PC-3 (cell line): ENCODE data around the gene SH2D2A. TPM values are rescaled to one million over a fixed set of nuclear protein-coding genes. Genes with fewer than 3 reads are reported as not detected.

Source experiments
- ATAC-seq: fragments of 200-7000 bp; cut with Tn5 transposase; 2 replicates; pipeline ENCODE4 v1.9.1; 2020; ENCODE audit warnings: mild to moderate bottlenecking, moderate library complexity
- Bru-seq: library from RNA; stranded (reverse); fragments of 400-500 nt; gene quantifications from one replicate; lab custom pipeline; 2021; lab: Mats Ljungman, UMichigan
- BruChase-seq, 2 experiments: library from RNA; stranded (reverse); fragments of 400-500 nt; gene quantifications; one replicate each; lab custom pipeline; 2021; lab: Mats Ljungman, UMichigan
- BruUV-seq: library from RNA; stranded (reverse); fragments of 400-500 nt; replicated peaks from 2 replicates; lab custom pipeline; 2021; lab: Mats Ljungman, UMichigan
- CTCF ChIA-PET: fragments of 300-600 bp; sonication (Branson Sonifier 250); formaldehyde crosslinking; loops from one replicate; lab custom pipeline; 2022; ENCODE audit warnings: antibody characterized with exemption; lab: Charles Lee
- POLR2A ChIA-PET: fragments of 300-600 bp; sonication (Branson Sonifier 250); formaldehyde crosslinking; loops from one replicate; lab custom pipeline; 2022; ENCODE audit warnings: antibody characterized with exemption; ENCODE audit not compliant: unreplicated experiment; lab: Charles Lee
- DNase-seq: peaks from one replicate; pipeline ENCODE4 v3.0.0-alpha.2; 2015
- H2AFZ ChIP-seq: fragments of 300-600 bp; sonication (generic); 2 replicates; pipeline ENCODE4 v1.6.0; 2016; ENCODE audit warnings: antibody characterized with exemption, low read length
- H3F3A ChIP-seq: fragments of 300-600 bp; sonication (generic); one replicate; pipeline ENCODE4 v1.6.0; 2017; ENCODE audit warnings: antibody characterized with exemption, low read length, control low read depth, mild to moderate bottlenecking; ENCODE audit not compliant: unreplicated experiment
- H3K27ac ChIP-seq: fragments of 300-600 bp; sonication (generic); 2 replicates; pipeline ENCODE4 v1.5.1; 2016; ENCODE audit warnings: mild to moderate bottlenecking, low read length
- H3K27me3 ChIP-seq: fragments of 300-600 bp; sonication (generic); 2 replicates; pipeline ENCODE4 v1.6.1; 2016; ENCODE audit warnings: low read length, mixed read lengths
- H3K36me3 ChIP-seq: fragments of 300-600 bp; sonication (generic); 2 replicates; pipeline ENCODE4 v1.6.1; 2016; ENCODE audit warnings: low read depth, mixed run types, low read length, mixed read lengths
- H3K4me1 ChIP-seq: fragments of 300-600 bp; sonication (generic); 2 replicates; pipeline ENCODE4 v1.5.1; 2016; ENCODE audit warnings: low read length; ENCODE audit not compliant: insufficient read depth
- H3K4me2 ChIP-seq: fragments of 300-600 bp; sonication (generic); 2 replicates; pipeline ENCODE4 v1.6.0; 2016; ENCODE audit warnings: low read length
- H3K4me3 ChIP-seq: fragments of 300-600 bp; sonication (generic); 2 replicates; pipeline ENCODE4 v1.5.1; 2016; ENCODE audit warnings: mild to moderate bottlenecking, low read length, mixed read lengths
- H3K79me2 ChIP-seq: fragments of 300-600 bp; sonication (generic); 2 replicates; pipeline ENCODE4 v1.6.1; 2017; ENCODE audit warnings: low read length, mixed read lengths
- H3K9ac ChIP-seq: fragments of 300-600 bp; sonication (generic); 2 replicates; pipeline ENCODE4 v1.6.0; 2016; ENCODE audit warnings: mild to moderate bottlenecking, low read length
- H3K9me2 ChIP-seq: fragments of 300-600 bp; sonication (generic); replicated peaks from 2 replicates; pipeline ENCODE4 v1.6.1; 2016; ENCODE audit warnings: mixed run types, low read length, mixed read lengths
- H3K9me3 ChIP-seq: fragments of 300-600 bp; sonication (generic); 2 replicates; pipeline ENCODE4 v1.6.1; 2016; ENCODE audit warnings: low read length, mixed read lengths
- H4K20me1 ChIP-seq: fragments of 300-600 bp; sonication (generic); 2 replicates; pipeline ENCODE4 v1.6.1; 2016; ENCODE audit warnings: low read length, mixed read lengths
- CTCF ChIP-seq: fragments of 300-600 bp; sonication (generic); conservative IDR thresholded peaks from 2 replicates; pipeline ENCODE4 v1.5.1; 2017; ENCODE audit warnings: antibody characterized with exemption, low read depth, mild to moderate bottlenecking, low read length
- EZH2 ChIP-seq: fragments of 300-600 bp; sonication (generic); IDR thresholded peaks from one replicate; pipeline ENCODE4 v1.6.1; 2017; ENCODE audit warnings: antibody characterized with exemption, mild to moderate bottlenecking, low read length; ENCODE audit not compliant: unreplicated experiment
- EZH2phosphoT487 ChIP-seq: fragments of 300-600 bp; sonication (generic); IDR thresholded peaks from 2 replicates; pipeline ENCODE4 v1.6.1; 2018; ENCODE audit warnings: mild to moderate bottlenecking, antibody characterized with exemption, low read length, borderline replicate concordance
- intact Hi-C: fragments of 100-400 bp; cut with micrococcal nuclease; formaldehyde crosslinking; loops from 2 replicates; pipeline ENCODE4 v1.9.0; 2023
- long read RNA-seq: library from polyadenylated mRNA; unstranded; transcript quantifications from one replicate; pipeline ENCODE4 v2.0.0, GENCODE V29; 2021; ENCODE audit not compliant: unreplicated experiment
- total RNA-seq: library from RNA; depleted of rRNA; stranded (reverse); fragments of >200 nt; gene quantifications from 2 replicates; pipeline ENCODE4 v1.2.3, GENCODE V29; 2014; rRNA removed

SH2D2A gene
- total RNA-seq (6.9 and 7.8 TPM in 2 replicates), Bru-seq, nascent RNA (percentile 44 among the genes with signal in this experiment), BruChase-seq, experiment 1, labeled RNA remaining after a 6-hour chase (percentile 37 among the genes with signal in this experiment), BruChase-seq, experiment 2, labeled RNA remaining after a 2-hour chase (percentile 25 among the genes with signal in this experiment)
- long read RNA-seq, partial matches to known transcripts = 2 of 2 reads
- long read RNA-seq, other reads (novel, unspliced or antisense) = 0 of 2 reads

- Histone ChIP-seq H3K27me3 (no peaks in the 10 kb centered on the region), H3K4me3 (peak within 1 kb of the TSS; percentile 15; the same call in 1 of the 2 replicates), H3F3A (no peaks in the 10 kb centered on the region), H3K4me2 (peak within 1 kb of the TSS; percentile 54), H3K9ac (peak within 1 kb of the TSS; percentile 65), H2AFZ (0 out of 2 replicates have a peak within 1 kb of the TSS, but pooled peaks have one; percentile 10), H3K4me1 (peaks cover 45% of the 10 kb centered on the region), H4K20me1 (no peaks in the 10 kb centered on the region), H3K9me2 (no peaks in the 10 kb centered on the region), H3K27ac (peak within 1 kb of the TSS; percentile 83), H3K79me2 (no peaks in the 10 kb centered on the region), H3K9me3 (no peaks in the 10 kb centered on the region), H3K36me3 (no peaks in the 10 kb centered on the region)
- ChIA-PET POLR2A (no interaction called here), CTCF (no interaction called here)
- ATAC-seq (peak; percentile 43), DNase-seq (peak; percentile 80)
- TF ChIP-seq CTCF (no peak), EZH2phosphoT487 (no peak), EZH2 (no peak)
- intact Hi-C loops = no loop called here
- no TSS peak for BruUV-seq
Observed at GRCh38 chr1:156816561-156817328, at the start of gene SH2D2A. TSS of gene SH2D2A (minus strand) at chr1:156816848. CDS start at chr1:156816708, 140 bp downstream.

GRCh38 chr1:156865865-156866248 lies 49.2 kb upstream of the SH2D2A start:
- no peak for ATAC-seq
- H3F3A ChIP-seq = no peaks in the 10 kb centered on the region
- H3K36me3 ChIP-seq = no peaks in the 10 kb centered on the region
- ChIA-PET POLR2A (no interaction called here), CTCF (no interaction called here)
- no peak overlapping the region for H3K4me3 ChIP-seq
- TF ChIP-seq EZH2 (no peak), CTCF (no peak), EZH2phosphoT487 (no peak)
- no peak overlapping the region for H3K9ac ChIP-seq
- H3K27me3 ChIP-seq = peaks cover 10% of the 10 kb centered on the region
- no peak overlapping the region for H2AFZ ChIP-seq
- no peaks in the 10 kb centered on the region for H3K79me2 ChIP-seq
- H3K4me1 ChIP-seq = peaks cover 15% of the 10 kb centered on the region
- H3K4me2 ChIP-seq = no peak overlapping the region
- 0 out of 2 replicates have a peak, but pooled peaks cover 4% of the 10 kb centered on the region for H3K9me2 ChIP-seq
- H3K27ac ChIP-seq = no peak overlapping the region
- DNase-seq = no peak
- intact Hi-C loops = no loop called here
- BruUV-seq = no TSS peak
- H4K20me1 ChIP-seq = no peaks in the 10 kb centered on the region
- no peaks in the 10 kb centered on the region for H3K9me3 ChIP-seq
